NCI-H1417 (cell line): Measurements from ENCODE around the gene S1PR4.
A peak's percentile ranks its signal among the peaks of the same experiment; 100 is the strongest.

Source experiments
- DNase-seq, 3 experiments: peaks; one replicate each; lab custom pipeline; 2025; lab: John Stamatoyannopoulos, UW

Gene S1PR4

DNA sequence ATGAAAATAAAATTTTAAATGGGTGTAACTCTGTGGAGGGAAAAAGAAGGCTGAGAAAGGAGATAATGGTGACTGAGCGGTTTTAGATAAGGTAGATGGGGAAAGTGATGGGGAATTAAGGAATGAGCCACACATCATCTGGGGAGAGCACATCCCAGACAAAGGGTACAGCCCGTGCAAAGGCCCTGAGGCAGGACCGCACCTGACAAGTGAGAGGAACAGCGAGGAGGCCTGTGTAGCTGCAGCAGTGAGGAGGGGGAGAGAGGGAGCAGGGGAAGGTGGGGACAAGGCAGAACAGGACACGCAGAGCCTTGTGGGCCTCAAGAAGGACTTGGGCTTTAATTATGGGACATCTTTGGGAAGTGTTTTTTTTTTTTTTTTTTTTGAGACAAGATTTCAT, 44.1 kb downstream of the S1PR4 start:
- no peak for DNase-seq

DNA sequence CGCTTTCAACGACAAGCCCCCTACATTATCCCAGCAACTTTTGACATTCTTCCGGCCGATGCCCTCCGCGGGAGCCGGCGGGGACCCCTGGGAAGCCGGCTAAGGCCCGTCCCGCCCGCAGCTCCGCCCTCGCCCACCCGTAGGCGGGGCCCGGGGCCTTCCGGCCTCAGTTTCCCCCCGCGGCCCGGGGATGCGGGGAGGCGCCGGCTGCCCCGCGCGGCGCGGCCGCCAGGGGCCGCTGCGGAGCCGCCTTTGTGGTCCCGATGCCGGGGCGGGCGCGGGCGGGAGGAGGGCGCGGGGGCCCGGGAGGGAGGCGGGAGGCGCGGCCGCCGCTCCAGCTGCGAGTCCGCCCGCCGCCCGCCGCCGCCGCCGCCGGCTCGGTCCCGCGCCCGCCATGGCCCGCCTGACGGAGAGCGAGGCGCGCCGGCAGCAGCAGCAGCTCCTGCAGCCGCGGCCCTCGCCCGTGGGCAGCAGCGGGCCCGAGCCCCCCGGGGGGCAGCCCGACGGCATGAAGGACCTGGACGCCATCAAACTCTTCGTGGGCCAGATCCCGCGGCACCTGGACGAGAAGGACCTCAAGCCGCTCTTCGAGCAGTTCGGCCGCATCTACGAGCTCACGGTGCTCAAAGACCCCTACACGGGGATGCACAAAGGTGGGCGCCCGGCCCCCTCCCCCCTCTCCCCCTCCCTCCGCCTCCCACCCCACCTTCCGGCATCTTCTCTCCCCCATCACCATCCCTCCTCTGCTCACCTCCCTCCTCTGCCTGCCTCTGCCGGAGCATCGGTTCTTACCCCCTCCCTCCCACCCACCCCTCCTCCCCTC, 46.0 kb downstream of the S1PR4 start, which contains the start of gene CELF5:
CELF5 (plus strand) TSS at position 316 of the 823 bp plus-strand sequence; CDS start at position 395, 79 bp downstream.
- peak; percentile 71 to 79 (median 76) for DNase-seq

DNA sequence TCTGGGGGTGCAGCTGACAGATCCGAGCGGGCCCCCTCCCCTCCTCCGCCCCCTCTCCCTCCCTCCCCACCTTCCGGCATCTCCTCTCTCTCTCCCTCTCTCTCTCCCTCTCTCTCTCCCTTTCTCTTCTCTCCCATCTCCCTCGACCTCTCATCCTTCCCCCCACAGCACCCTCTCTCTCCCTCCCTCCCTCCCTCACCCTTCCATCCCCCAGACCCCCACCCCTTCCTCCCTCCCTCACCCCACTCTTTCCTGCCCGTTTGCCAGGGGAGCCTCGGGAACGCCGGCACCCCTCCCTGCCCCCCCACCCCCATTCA, 46.6 kb downstream of the S1PR4 start:
- DNase-seq = peak in 2 of 3 experiments; percentile 52 to 70

DNA sequence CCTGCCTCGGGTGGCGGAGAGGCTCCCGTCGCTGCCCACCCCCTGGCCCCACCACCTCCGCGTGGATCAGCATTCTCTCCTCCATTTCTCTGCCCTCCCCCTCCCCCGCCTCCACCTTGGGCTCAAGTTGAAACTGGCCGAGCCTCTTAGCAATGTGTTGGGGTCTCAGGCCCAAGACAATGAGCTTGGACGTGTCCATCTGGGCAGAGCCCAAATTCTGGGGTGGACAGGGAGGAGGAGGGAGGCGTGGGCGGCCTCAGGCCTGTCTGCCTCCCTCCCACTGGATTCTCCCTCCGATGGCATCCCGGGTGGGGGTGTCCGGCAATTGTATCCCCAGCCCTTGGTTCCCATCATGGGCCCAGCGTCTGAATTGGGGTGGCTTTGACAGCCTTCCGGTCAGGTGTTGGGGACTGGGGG, 47.1 kb downstream of the S1PR4 start:
- DNase-seq = peak in 1 of 3 experiments; percentile 42

DNA sequence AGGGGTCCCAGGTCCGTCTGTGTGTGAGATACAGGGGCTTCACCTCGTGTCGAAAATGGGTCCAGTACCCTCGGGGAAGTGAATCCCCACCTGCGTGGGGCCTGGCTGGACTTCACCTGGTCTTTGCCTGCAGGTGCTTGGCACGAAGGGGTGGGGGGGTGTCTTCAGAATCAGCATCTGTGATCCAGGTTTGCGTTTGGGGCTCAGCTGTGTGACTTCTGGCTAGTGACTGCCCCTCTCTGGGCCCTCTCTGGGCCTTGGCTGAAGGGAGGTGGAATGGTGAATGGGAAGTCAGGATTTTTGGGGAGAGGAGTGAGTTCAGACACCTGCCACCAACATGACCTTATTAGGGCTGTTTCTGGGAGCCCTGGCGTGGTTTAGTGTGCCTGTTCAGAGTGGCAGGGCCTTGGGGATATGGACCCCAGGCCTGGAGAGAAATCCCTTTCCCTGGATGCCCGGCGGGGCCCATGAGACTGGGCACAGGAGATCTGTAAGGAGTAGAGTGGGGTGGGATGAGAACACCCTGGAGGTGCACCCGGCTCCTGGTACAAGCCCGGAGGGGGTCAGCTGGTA, 48.6 kb downstream of the S1PR4 start:
- DNase-seq = no peak

DNA sequence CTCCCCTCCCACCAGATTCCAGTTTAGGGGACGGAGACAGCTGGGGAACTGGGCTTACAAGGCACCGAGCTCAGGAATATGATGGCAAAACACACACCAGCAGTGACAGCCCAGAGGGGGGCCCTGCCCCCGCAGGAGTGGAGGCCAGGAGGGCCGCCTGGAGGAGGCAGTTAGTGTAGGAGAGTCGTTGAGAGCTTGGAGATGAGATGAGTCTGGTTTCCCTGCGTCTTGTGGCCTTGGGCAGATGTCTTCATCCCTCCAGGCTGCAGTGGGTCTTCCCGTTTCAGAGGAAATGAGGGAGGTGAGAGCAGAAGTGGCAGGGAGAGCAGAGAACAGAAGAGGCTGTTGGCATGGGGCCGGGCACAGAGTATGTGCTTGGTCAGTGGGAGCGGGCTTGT, 50.8 kb downstream of the S1PR4 start:
- DNase-seq = no peak
